ENCODE data around the gene CRELD2. TPM values are rescaled to one million over a fixed set of nuclear protein-coding genes. Genes with fewer than 3 reads are reported as not detected.
A peak's percentile ranks its signal among the peaks of the same experiment; 100 is the strongest.

Gene CRELD2
- total RNA-seq, 1 donor from 2014 or later, result 13.0 TPM

DNA sequence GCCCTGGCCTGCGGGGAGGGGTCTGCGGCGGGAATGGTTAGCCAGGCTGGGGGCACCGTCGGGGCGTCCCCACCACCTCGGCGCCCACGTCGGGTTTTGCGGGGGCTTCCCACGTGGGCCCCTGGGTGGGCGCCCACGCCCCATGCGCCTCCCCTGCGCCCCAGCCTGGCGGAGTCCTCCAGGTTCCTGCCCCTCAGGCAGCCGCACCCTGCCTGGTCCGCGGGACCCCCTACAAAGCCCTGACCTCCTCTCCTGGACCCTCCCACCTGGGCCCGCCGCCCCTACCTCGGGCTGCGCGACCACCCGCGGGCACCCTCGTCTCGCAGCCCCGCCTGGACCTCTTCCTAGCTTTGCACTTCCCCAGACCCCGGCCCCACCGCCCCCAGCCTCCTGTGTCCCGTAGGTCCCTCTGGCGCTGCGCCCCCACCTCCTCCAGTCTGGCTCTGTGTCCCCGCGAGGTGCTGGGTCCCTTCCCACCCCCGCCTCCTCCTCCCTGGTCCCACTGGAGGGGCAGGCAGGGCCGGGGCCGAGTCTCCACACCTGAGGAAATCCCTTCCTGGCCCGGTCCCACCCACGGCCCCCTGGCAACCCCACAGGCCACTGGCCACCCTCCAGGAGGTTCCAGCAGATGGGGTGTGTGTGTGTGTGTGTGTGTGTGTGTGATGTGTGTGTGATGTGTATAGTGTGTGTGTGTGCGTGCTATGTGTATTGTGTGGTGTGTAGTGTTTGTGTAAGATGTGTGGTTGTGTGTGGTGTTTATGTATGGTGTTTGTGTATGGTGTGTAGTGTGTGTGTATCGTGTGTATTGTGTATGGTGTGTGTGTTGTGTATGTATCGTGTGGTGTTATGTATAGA lies 54.0 kb downstream of the CRELD2 start:
- Histone ChIP-seq H3K27ac (ENCODE audit: low read depth, low read length) (no peak overlapping the region), H3K9me3 (ENCODE audit: control insufficient read depth in 3 of 3, low read length in 3 of 3) (no peaks in the 10 kb centered on the region), H3K36me3 (ENCODE audit: control insufficient read depth in 3 of 3, insufficient read depth in 3 of 3, low read length in 3 of 3) (no peaks in the 10 kb centered on the region), H3K4me3 (ENCODE audit: low read length in 3 of 3) (no peak overlapping the region), H3K9ac (ENCODE audit: low read depth in 1 of 3, low read length in 3 of 3) (peak overlapping the region in 1 of 3 donors; percentile 80), H3K27me3 (ENCODE audit: control insufficient read depth in 3 of 3, insufficient read depth in 3 of 3, low read length in 3 of 3) (no peaks in the 10 kb centered on the region), H3K4me1 (ENCODE audit: control insufficient read depth in 3 of 3, insufficient read depth in 3 of 3, low read length in 3 of 3) (peaks cover 22 to 50% (median 40%) of the 10 kb centered on the region in 3 donors)

DNA sequence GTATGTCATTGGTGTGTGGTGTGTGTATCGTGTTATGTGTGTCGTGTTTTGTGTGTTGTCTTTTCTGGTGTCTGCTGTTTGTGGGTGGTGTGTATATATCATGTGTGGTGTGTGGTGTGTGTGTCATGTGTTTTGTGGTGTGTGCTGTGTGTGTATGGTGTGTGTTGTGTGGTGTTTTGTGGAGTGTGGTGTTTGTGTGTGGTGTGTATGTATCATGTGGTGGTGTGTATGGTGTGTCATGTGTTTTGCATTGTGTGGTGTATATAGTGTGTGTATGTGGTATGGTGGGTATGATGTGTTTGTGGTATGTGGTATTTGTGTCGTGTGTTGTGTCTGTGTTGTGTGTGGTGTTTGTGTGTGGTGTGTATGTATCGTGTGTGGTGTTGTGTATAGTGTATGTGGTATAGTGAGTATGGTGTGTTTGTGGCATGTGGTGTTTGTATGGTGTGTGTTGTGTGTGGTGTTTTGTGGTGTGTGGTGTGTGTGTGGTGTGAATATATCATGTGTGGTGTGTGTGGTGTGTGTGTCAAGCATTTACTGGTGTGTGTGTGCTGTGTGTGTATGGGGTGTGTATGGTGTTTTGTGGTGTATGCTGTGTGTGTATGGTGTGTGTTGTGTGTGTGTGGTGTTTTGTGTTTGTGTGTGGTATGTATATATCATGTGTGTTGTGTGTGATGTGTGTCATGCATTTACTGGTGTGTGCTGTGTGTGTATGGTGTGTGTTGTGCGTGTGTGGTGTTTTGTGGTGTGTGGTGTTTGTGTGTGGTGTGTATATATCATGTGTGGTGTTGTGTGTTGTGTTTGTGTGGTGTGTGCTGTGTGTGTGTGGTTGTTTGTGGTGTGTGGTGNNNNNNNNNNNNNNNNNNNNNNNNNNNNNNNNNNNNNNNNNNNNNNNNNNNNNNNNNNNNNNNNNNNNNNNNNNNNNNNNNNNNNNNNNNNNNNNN lies 54.9 kb downstream of the CRELD2 start:
- no peak overlapping the region for H3K27ac ChIP-seq (ENCODE audit: low read depth, low read length)
- no peaks in the 10 kb centered on the region for H3K27me3 ChIP-seq (ENCODE audit: control insufficient read depth in 3 of 3, insufficient read depth in 3 of 3, low read length in 3 of 3)
- H3K9me3 ChIP-seq (ENCODE audit: control insufficient read depth in 3 of 3, low read length in 3 of 3), result no peaks in the 10 kb centered on the region
- H3K9ac ChIP-seq (ENCODE audit: low read depth in 1 of 3, low read length in 3 of 3), result no peak overlapping the region
- no peak overlapping the region for H3K4me3 ChIP-seq (ENCODE audit: low read length in 3 of 3)
- peaks cover 13 to 41% (median 31%) of the 10 kb centered on the region in 3 donors for H3K4me1 ChIP-seq (ENCODE audit: control insufficient read depth in 3 of 3, insufficient read depth in 3 of 3, low read length in 3 of 3)
- H3K36me3 ChIP-seq (ENCODE audit: control insufficient read depth in 3 of 3, insufficient read depth in 3 of 3, low read length in 3 of 3), result no peaks in the 10 kb centered on the region

DNA sequence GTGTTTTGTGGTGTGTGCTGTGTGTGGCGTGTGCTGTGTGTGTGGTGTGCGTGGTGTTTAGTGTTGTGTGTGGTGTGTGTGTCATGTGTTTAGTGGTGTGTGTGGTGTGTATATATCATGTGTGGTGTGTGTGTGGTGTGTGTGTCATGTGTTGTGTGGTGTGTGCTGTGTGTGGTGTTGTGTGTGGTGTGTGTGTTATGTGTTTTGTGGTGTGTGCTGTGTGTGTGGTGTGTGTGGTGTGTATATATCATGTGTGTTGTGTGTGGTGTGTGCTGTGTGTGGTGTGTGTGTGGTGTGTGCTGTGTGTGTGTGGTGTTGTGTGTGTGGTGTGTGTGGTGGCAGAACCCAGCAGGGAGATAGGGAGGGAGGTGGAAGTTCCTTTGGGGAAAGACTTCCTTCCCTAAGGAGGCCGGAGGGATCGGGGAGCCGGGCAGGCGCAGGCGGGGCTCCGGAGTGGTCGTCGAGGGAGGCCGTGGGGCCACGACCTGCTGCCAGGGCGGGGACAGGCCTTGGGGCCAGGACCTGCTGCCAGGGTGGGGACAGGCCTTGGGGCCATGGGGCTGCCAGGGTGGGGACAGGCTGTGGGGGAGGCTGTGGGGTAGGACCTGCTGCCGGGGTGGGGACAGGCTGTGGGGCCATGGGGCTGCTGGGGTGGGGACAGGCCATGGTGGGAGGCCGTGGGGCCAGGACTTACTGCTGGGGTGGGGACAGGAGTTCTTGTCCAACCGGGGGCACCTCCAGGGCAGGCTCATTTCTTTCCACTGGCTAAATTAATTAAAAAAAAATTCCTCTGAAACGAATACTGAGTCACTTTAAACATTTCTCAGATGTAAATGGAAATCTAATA lies 57.3 kb downstream of the CRELD2 start:
- no peak overlapping the region for H3K27ac ChIP-seq (ENCODE audit: low read depth, low read length)
- peaks cover 4 to 19% (median 13%) of the 10 kb centered on the region in 3 donors for H3K4me1 ChIP-seq (ENCODE audit: control insufficient read depth in 3 of 3, insufficient read depth in 3 of 3, low read length in 3 of 3)
- H3K36me3 ChIP-seq (ENCODE audit: control insufficient read depth in 3 of 3, insufficient read depth in 3 of 3, low read length in 3 of 3), result no peaks in the 10 kb centered on the region
- H3K27me3 ChIP-seq (ENCODE audit: control insufficient read depth in 3 of 3, insufficient read depth in 3 of 3, low read length in 3 of 3), result no peaks in the 10 kb centered on the region
- H3K9me3 ChIP-seq (ENCODE audit: control insufficient read depth in 3 of 3, low read length in 3 of 3), result no peaks in the 10 kb centered on the region
- H3K9ac ChIP-seq (ENCODE audit: low read depth in 1 of 3, low read length in 3 of 3), result no peak overlapping the region
- H3K4me3 ChIP-seq (ENCODE audit: low read length in 3 of 3), result no peak overlapping the region

DNA sequence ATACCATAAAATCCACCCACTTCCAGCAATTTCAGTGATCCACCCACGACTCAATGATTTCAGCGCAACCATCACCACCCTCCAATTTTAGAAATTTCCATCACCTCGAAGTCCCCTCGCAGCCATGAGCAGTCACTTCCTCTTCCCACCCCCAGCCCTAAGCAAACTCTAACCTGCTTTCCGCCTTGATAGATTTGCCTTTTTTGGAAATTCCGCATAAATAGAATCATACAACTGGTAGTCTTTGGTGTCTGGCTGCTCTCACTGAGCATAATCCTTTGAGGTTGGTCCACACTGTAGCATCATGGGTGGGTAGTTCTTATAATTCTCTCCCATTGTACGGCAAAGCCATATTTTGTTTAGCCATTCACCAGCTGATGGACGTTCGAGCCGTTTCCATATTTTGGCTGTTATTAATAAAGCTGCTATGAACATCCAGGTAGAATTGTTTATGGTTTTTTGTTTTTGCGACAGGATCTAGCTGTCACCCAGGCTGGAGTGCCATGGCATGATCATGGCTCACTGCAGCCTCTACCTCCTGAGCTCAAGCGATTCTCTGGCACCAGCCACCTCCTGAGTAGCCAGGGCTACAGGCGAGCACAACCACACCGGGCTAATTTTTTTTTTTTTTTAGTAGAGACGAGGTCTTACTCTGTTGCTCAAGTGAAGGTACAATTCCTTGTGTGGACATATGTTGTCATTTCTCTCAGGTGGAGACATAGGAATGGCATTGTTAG lies 58.2 kb downstream of the CRELD2 start:
- Histone ChIP-seq H3K4me1 (ENCODE audit: control insufficient read depth in 3 of 3, insufficient read depth in 3 of 3, low read length in 3 of 3) (peaks cover 0 to 12% (median 6%) of the 10 kb centered on the region in 3 donors), H3K9ac (ENCODE audit: low read depth in 1 of 3, low read length in 3 of 3) (no peak overlapping the region), H3K4me3 (ENCODE audit: low read length in 3 of 3) (no peak overlapping the region), H3K9me3 (ENCODE audit: control insufficient read depth in 3 of 3, low read length in 3 of 3) (no peaks in the 10 kb centered on the region), H3K27me3 (ENCODE audit: control insufficient read depth in 3 of 3, insufficient read depth in 3 of 3, low read length in 3 of 3) (no peaks in the 10 kb centered on the region), H3K27ac (ENCODE audit: low read depth, low read length) (no peak overlapping the region), H3K36me3 (ENCODE audit: control insufficient read depth in 3 of 3, insufficient read depth in 3 of 3, low read length in 3 of 3) (no peaks in the 10 kb centered on the region)

Small RNA genes lying within 50 kb of the gene (small RNA-seq; reads per million reads assigned to genes)
- not detected for gene MIR6821

Other genes starting within 250 kb of the CRELD2 start
- gene BRD1, start 90.8 kb upstream of the CRELD2 start, total RNA-seq, result 27.1 TPM
- gene ZBED4, start 64.8 kb upstream of the CRELD2 start, total RNA-seq, result 8.4 TPM
- gene ALG12, start 196 bp upstream of the CRELD2 start, total RNA-seq, result 9.9 TPM
- gene PIM3, start 42.1 kb downstream of the CRELD2 start, total RNA-seq, result 14.6 TPM
- not detected for gene IL17REL, start 94.1 kb downstream of the CRELD2 start, total RNA-seq
- gene TTLL8, start 139.7 kb downstream of the CRELD2 start, total RNA-seq, result not detected
- 0.52 TPM for gene MLC1, start 166.8 kb downstream of the CRELD2 start, total RNA-seq
- 2.1 TPM for gene MOV10L1, start 171.4 kb downstream of the CRELD2 start, total RNA-seq